Measurements from ENCODE around the gene USP6NL. TPM values are rescaled to one million over a fixed set of nuclear protein-coding genes. Genes with fewer than 3 reads are reported as not detected.

Gene USP6NL
- total and polyA plus RNA-seq, 2 of the 8 experiments (the other 6 are each of a cell fraction or from before 2014, with no cell fraction given) = 10.9 to 28.8 TPM

GRCh38 chr10:11610826-11611247 is 613 bp downstream of the USP6NL start:
- peak in 1 of 2 experiments; percentile 62 for DNase-seq (ENCODE audit: low read depth in 1 of 2, low spot score in 2 of 2)
- H3K4me1 ChIP-seq (replicated peaks in 1 of 4; ENCODE audit: control insufficient read depth in 3 of 4, insufficient read depth in 4 of 4, low read length in 3 of 4) = peaks cover 4 to 7% (median 6%) of the 10 kb centered on the region in 4 experiments; a peak in 6 of 7 replicates
- H3K27ac ChIP-seq (ENCODE audit: low read depth, low read length) = peak overlapping the region; percentile 68
- no peak overlapping the region for H2BK15ac ChIP-seq (ENCODE audit: low read length)
- no peaks in the 10 kb centered on the region for H3K9me3 ChIP-seq (ENCODE audit: insufficient read depth in 2 of 2, low read depth in 1 of 2, low read length in 1 of 2)
- no peak overlapping the region for H2AK5ac ChIP-seq (ENCODE audit: low read depth, low read length)
- no peaks in the 10 kb centered on the region; the same call in 1 of the 2 replicates for H3K79me1 ChIP-seq (ENCODE audit: low read depth, low read length)
- peaks cover 4 to 7% of the 10 kb centered on the region in 2 experiments for H4K20me1 ChIP-seq (replicated peaks in 1 of 2; ENCODE audit: control insufficient read depth in 1 of 2, insufficient read depth in 2 of 2, low read length in 2 of 2)
- 2% methylated on average over 22 of the region's 43 CpGs; no CpG with 5 or more reads in 1 of the 2 experiments for WGBS, 2 experiments (ENCODE audit: extremely low coverage in 1 of 2, insufficient coverage in 1 of 2, insufficient read length in 1 of 2, insufficient replicate concordance in 2 of 2, low coverage in 1 of 2, low lambda C conversion rate in 2 of 2, missing lambda C conversion rate in 1 of 2)
- peaks cover 10 to 51% of the 10 kb centered on the region in 2 experiments; a peak in 3 of 4 replicates for H3K79me2 ChIP-seq (ENCODE audit: control insufficient read depth in 1 of 2, insufficient read depth in 2 of 2, low read length in 2 of 2)
- H3K4ac ChIP-seq (replicated peaks; ENCODE audit: insufficient read length, low read depth, low read length) = peak overlapping the region; percentile 3
- no peak overlapping the region for H4K91ac ChIP-seq (replicated peaks; ENCODE audit: insufficient read length, low read length)
- H3K14ac ChIP-seq (ENCODE audit: insufficient read length) = no peak overlapping the region
- no peak overlapping the region for H2BK20ac ChIP-seq (ENCODE audit: low read length)
- no peaks in the 10 kb centered on the region; a peak in 1 of 7 replicates for H3K27me3 ChIP-seq (replicated peaks in 1 of 4; ENCODE audit: control insufficient read depth in 3 of 4, extremely low read depth in 1 of 4, insufficient read depth in 3 of 4, low read length in 3 of 4)
- peak overlapping the region; percentile 81 to 85 for H3K4me2 ChIP-seq (ENCODE audit: insufficient read depth in 1 of 2, low read depth in 2 of 2, low read length in 2 of 2)
- CTCF ChIA-PET (ENCODE audit: partially characterized antibody) = no interaction called here
- H4K5ac ChIP-seq (ENCODE audit: insufficient read length, low read depth, low read length) = peak overlapping the region; percentile 45
- no peak for TF ChIP-seq ATF3 (IDR thresholded peaks at IDR 0.05; ENCODE audit: insufficient read depth, low read depth, low read length)
- 0 out of 4 replicates have a peak, but pooled peaks of 1 of the 2 experiments have one; percentile 64 for TF ChIP-seq HDAC2 (IDR thresholded peaks at IDR 0.05; ENCODE audit: borderline replicate concordance in 1 of 2, low read depth in 2 of 2, low read length in 2 of 2)
- peak; percentile 43; the same call in 1 of the 2 replicates for TF ChIP-seq TAF1 (IDR thresholded peaks at IDR 0.05; ENCODE audit: low read depth, low read length)
- TF ChIP-seq TBP (IDR thresholded peaks at IDR 0.05; ENCODE audit: low read depth, low read length) = 0 out of 2 replicates have a peak, but pooled peaks have one; percentile 7
- peak; percentile 78 for TF ChIP-seq ASH2L (IDR thresholded peaks at IDR 0.05; ENCODE audit: low read length)
- peak; percentile 43 for TF ChIP-seq KDM4A (IDR thresholded peaks at IDR 0.05; ENCODE audit: low read depth, low read length, severe bottlenecking)
- peak in 1 of 2 experiments; percentile 32; a peak in 2 of 3 replicates for TF ChIP-seq POLR2A (IDR thresholded peaks at IDR 0.05; ENCODE audit: control extremely low read depth in 1 of 2, low read depth in 2 of 2, low read length in 2 of 2)
- TF ChIP-seq CEBPB (IDR thresholded peaks at IDR 0.05; ENCODE audit: low read depth, low read length) = no peak
- peak overlapping the region; percentile 90 to 97 (median 94) for H3K9ac ChIP-seq (replicated peaks in 1 of 4; ENCODE audit: extremely low read depth in 1 of 4, low read depth in 3 of 4, low read length in 3 of 4)
- peak overlapping the region; percentile 90 to 98 (median 94) for H3K4me3 ChIP-seq (ENCODE audit: extremely low read depth in 1 of 4, insufficient read depth in 2 of 4, low read depth in 3 of 4, low read length in 4 of 4)
- peak overlapping the region; percentile 52; the same call in 1 of the 2 replicates for H3K18ac ChIP-seq (ENCODE audit: extremely low read depth, low read length)
- no peak for FAIRE-seq
- POLR2A ChIA-PET (ENCODE audit: partially characterized antibody) = interaction anchor here (1.0 kb wide), 1 partner anchor 82 kb away, joined by 3 read pairs; no protein-coding TSS in a partner anchor
- H2BK5ac ChIP-seq (ENCODE audit: low read depth, low read length) = peak overlapping the region; percentile 61; the same call in 1 of the 2 replicates
- H2BK12ac ChIP-seq (ENCODE audit: low read depth, low read length) = no peak overlapping the region; the same call in 1 of the 2 replicates
- H4K8ac ChIP-seq (ENCODE audit: extremely low read depth, insufficient read depth, low read length) = peak overlapping the region; percentile 95; the same call in 1 of the 2 replicates
- peak overlapping the region; percentile 87 for H2AFZ ChIP-seq (ENCODE audit: low read length)
- no peaks in the 10 kb centered on the region for H3K36me3 ChIP-seq (ENCODE audit: control insufficient read depth in 2 of 4, insufficient read depth in 4 of 4, low read length in 3 of 4)
- H3K23me2 ChIP-seq (ENCODE audit: low read depth, low read length) = peaks cover 2% of the 10 kb centered on the region
- no peak overlapping the region for H2BK120ac ChIP-seq (replicated peaks; ENCODE audit: low read depth, low read length)
- H3K23ac ChIP-seq (ENCODE audit: insufficient read length) = no peak overlapping the region
- peak overlapping the region; percentile 48 for H3K56ac ChIP-seq (replicated peaks; ENCODE audit: insufficient read length, low read depth, low read length)
